ENCODE measurements around the gene PDPR. TPM values are rescaled to one million over a fixed set of nuclear protein-coding genes. Genes with fewer than 3 reads are reported as not detected.
"Not testable (repeated sequence)": the region's sequence is repeated elsewhere in the genome, so short reads cannot be mapped to it uniquely, and the experiment has no call there.

PDPR gene
- total RNA-seq, 4 donors from 2014 or later = 29.1 to 36.2 (median 31.7) TPM

GRCh38 chr16:70123822-70124221 lies 9.7 kb downstream of the PDPR start:
- H3K27me3 ChIP-seq; H3K27ac ChIP-seq; DNase-seq; intact Hi-C loops (cut with DNase I; ENCODE audit: low total_unique reads); H3K9me3 ChIP-seq; H3K4me1 ChIP-seq; H3K4me3 ChIP-seq; in situ Hi-C loops (cut with MboI; ENCODE audit: low pct_ligation_motif_present in 1 of 4, low pct_unique_long_range_greater_than_20kb in 1 of 4, low sequenced_read_pairs in 3 of 4): not testable (repeated sequence)
- H3K36me3 ChIP-seq = peaks cover 0 to 49% (median 20%) of the 10 kb centered on the region in 4 donors
- 85 to 88% methylated on average over 14 of the region's 14 CpGs for WGBS, 2 donors (ENCODE audit: low coverage in 1 of 2)

GRCh38 chr16:70126226-70126625 lies 12.1 kb downstream of the PDPR start:
- H3K27ac ChIP-seq; intact Hi-C loops (cut with DNase I; ENCODE audit: low total_unique reads); H3K4me1 ChIP-seq; in situ Hi-C loops (cut with MboI; ENCODE audit: low pct_ligation_motif_present in 1 of 4, low pct_unique_long_range_greater_than_20kb in 1 of 4, low sequenced_read_pairs in 3 of 4); DNase-seq; H3K27me3 ChIP-seq; H3K4me3 ChIP-seq; H3K9me3 ChIP-seq: not testable (repeated sequence)
- peaks cover 0 to 70% (median 30%) of the 10 kb centered on the region in 4 donors for H3K36me3 ChIP-seq
- 83 to 95% methylated on average over 11 of the region's 11 CpGs for WGBS, 2 donors (ENCODE audit: low coverage in 1 of 2)

GRCh38 chr16:70127706-70128105 lies 13.6 kb downstream of the PDPR start:
- DNase-seq; H3K27ac ChIP-seq; H3K27me3 ChIP-seq; H3K4me3 ChIP-seq; H3K4me1 ChIP-seq; in situ Hi-C loops (cut with MboI; ENCODE audit: low pct_ligation_motif_present in 1 of 4, low pct_unique_long_range_greater_than_20kb in 1 of 4, low sequenced_read_pairs in 3 of 4); intact Hi-C loops (cut with DNase I; ENCODE audit: low total_unique reads); H3K9me3 ChIP-seq: not testable (repeated sequence)
- peaks cover 0 to 70% (median 29%) of the 10 kb centered on the region in 4 donors for H3K36me3 ChIP-seq
- 91% methylated on average over 4 of the region's 5 CpGs; no CpG with 5 or more reads in 1 of the 2 donors for WGBS, 2 donors (ENCODE audit: low coverage in 1 of 2)

- DNase-seq; H3K9me3 ChIP-seq; intact Hi-C loops (cut with DNase I; ENCODE audit: low total_unique reads); H3K27ac ChIP-seq; in situ Hi-C loops (cut with MboI; ENCODE audit: low pct_ligation_motif_present in 1 of 4, low pct_unique_long_range_greater_than_20kb in 1 of 4, low sequenced_read_pairs in 3 of 4); H3K27me3 ChIP-seq; H3K4me3 ChIP-seq; H3K4me1 ChIP-seq: not testable (repeated sequence)
- peaks cover 0 to 74% (median 29%) of the 10 kb centered on the region in 4 donors for H3K36me3 ChIP-seq
- no CpG with 5 or more reads among the region's 10 CpGs for WGBS, 2 donors (ENCODE audit: low coverage in 1 of 2)
Observed at GRCh38 chr16:70128844-70129243, 14.7 kb downstream of the PDPR start.

- H3K4me1 ChIP-seq; H3K27ac ChIP-seq; DNase-seq; in situ Hi-C loops (cut with MboI; ENCODE audit: low pct_ligation_motif_present in 1 of 4, low pct_unique_long_range_greater_than_20kb in 1 of 4, low sequenced_read_pairs in 3 of 4); intact Hi-C loops (cut with DNase I; ENCODE audit: low total_unique reads); H3K9me3 ChIP-seq; H3K4me3 ChIP-seq; H3K27me3 ChIP-seq: not testable (repeated sequence)
- WGBS, 2 donors (ENCODE audit: low coverage in 1 of 2) = 97 to 98% methylated on average over 6 to 8 of the region's 8 CpGs
- H3K36me3 ChIP-seq = peaks cover 0 to 85% (median 31%) of the 10 kb centered on the region in 4 donors
Observed at GRCh38 chr16:70135796-70136195, 21.7 kb downstream of the PDPR start.

- not testable (repeated sequence) for H3K4me3 ChIP-seq
Observed at GRCh38 chr16:70136595-70136994, 22.5 kb downstream of the PDPR start.

GRCh38 chr16:70142739-70143138 lies 28.6 kb downstream of the PDPR start:
- H3K27ac ChIP-seq; H3K9me3 ChIP-seq; in situ Hi-C loops (cut with MboI; ENCODE audit: low pct_ligation_motif_present in 1 of 4, low pct_unique_long_range_greater_than_20kb in 1 of 4, low sequenced_read_pairs in 3 of 4); intact Hi-C loops (cut with DNase I; ENCODE audit: low total_unique reads); DNase-seq; H3K4me3 ChIP-seq; H3K27me3 ChIP-seq; H3K4me1 ChIP-seq: not testable (repeated sequence)
- H3K36me3 ChIP-seq = peaks cover 2 to 66% (median 29%) of the 10 kb centered on the region in 4 donors
- WGBS, 2 donors (ENCODE audit: low coverage in 1 of 2) = 92 to 95% methylated on average over 10 of the region's 10 CpGs

More at GRCh38 chr16:70136595-70136994, 22.5 kb downstream of the PDPR start:
- intact Hi-C loops (cut with DNase I; ENCODE audit: low total_unique reads); in situ Hi-C loops (cut with MboI; ENCODE audit: low pct_ligation_motif_present in 1 of 4, low pct_unique_long_range_greater_than_20kb in 1 of 4, low sequenced_read_pairs in 3 of 4); H3K27ac ChIP-seq; H3K27me3 ChIP-seq; H3K4me1 ChIP-seq; H3K9me3 ChIP-seq; DNase-seq: not testable (repeated sequence)
- 81 to 100% methylated on average over 1 to 2 of the region's 2 CpGs for WGBS, 2 donors (ENCODE audit: low coverage in 1 of 2)
- H3K36me3 ChIP-seq = peaks cover 0 to 86% (median 34%) of the 10 kb centered on the region in 4 donors

- H3K9me3 ChIP-seq; H3K4me3 ChIP-seq; H3K4me1 ChIP-seq; intact Hi-C loops (cut with DNase I; ENCODE audit: low total_unique reads); H3K27me3 ChIP-seq; in situ Hi-C loops (cut with MboI; ENCODE audit: low pct_ligation_motif_present in 1 of 4, low pct_unique_long_range_greater_than_20kb in 1 of 4, low sequenced_read_pairs in 3 of 4); DNase-seq; H3K27ac ChIP-seq: not testable (repeated sequence)
- H3K36me3 ChIP-seq = peaks cover 2 to 62% (median 27%) of the 10 kb centered on the region in 4 donors
- WGBS, 2 donors (ENCODE audit: low coverage in 1 of 2) = 83 to 86% methylated on average over 8 to 9 of the region's 9 CpGs
Observed at GRCh38 chr16:70143231-70143895, 29.2 kb downstream of the PDPR start.

GRCh38 chr16:70147853-70148252 lies 33.7 kb downstream of the PDPR start:
- H3K27ac ChIP-seq; H3K9me3 ChIP-seq; in situ Hi-C loops (cut with MboI; ENCODE audit: low pct_ligation_motif_present in 1 of 4, low pct_unique_long_range_greater_than_20kb in 1 of 4, low sequenced_read_pairs in 3 of 4); H3K27me3 ChIP-seq; DNase-seq; intact Hi-C loops (cut with DNase I; ENCODE audit: low total_unique reads); H3K4me3 ChIP-seq: not testable (repeated sequence)
- WGBS, 2 donors (ENCODE audit: low coverage in 1 of 2) = 63 to 82% methylated on average over 3 to 5 of the region's 11 CpGs
- H3K4me1 ChIP-seq = peaks cover 3 to 13% (median 6%) of the 10 kb centered on the region in 4 donors
- H3K36me3 ChIP-seq = peaks cover 0 to 62% (median 28%) of the 10 kb centered on the region in 4 donors

GRCh38 chr16:70148453-70148852 lies 34.3 kb downstream of the PDPR start:
- H3K4me3 ChIP-seq; H3K27ac ChIP-seq; H3K9me3 ChIP-seq; in situ Hi-C loops (cut with MboI; ENCODE audit: low pct_ligation_motif_present in 1 of 4, low pct_unique_long_range_greater_than_20kb in 1 of 4, low sequenced_read_pairs in 3 of 4); DNase-seq; intact Hi-C loops (cut with DNase I; ENCODE audit: low total_unique reads); H3K27me3 ChIP-seq: not testable (repeated sequence)
- Histone ChIP-seq H3K4me1 (peaks cover 3 to 19% (median 12%) of the 10 kb centered on the region in 4 donors), H3K36me3 (peaks cover 0 to 62% (median 26%) of the 10 kb centered on the region in 4 donors)
- WGBS, 2 donors (ENCODE audit: low coverage in 1 of 2) = 92 to 100% methylated on average over 4 to 6 of the region's 6 CpGs

- not testable (repeated sequence) for H3K27ac ChIP-seq, H3K4me3 ChIP-seq
- H3K36me3 ChIP-seq = peaks cover 0 to 65% (median 28%) of the 10 kb centered on the region in 4 donors
Observed at GRCh38 chr16:70149296-70149695, 35.2 kb downstream of the PDPR start.

More at GRCh38 chr16:70149296-70149695, 35.2 kb downstream of the PDPR start:
- peaks cover 3 to 19% (median 12%) of the 10 kb centered on the region in 4 donors for H3K4me1 ChIP-seq
- in situ Hi-C loops (cut with MboI; ENCODE audit: low pct_ligation_motif_present in 1 of 4, low pct_unique_long_range_greater_than_20kb in 1 of 4, low sequenced_read_pairs in 3 of 4); DNase-seq; intact Hi-C loops (cut with DNase I; ENCODE audit: low total_unique reads); H3K9me3 ChIP-seq; H3K27me3 ChIP-seq: not testable (repeated sequence)
- 94 to 97% methylated on average over 3 to 8 of the region's 8 CpGs for WGBS, 2 donors (ENCODE audit: low coverage in 1 of 2)
